VCaP (cell line): Measurements from ENCODE around the gene XKRX.

Experiments
- H3K27ac ChIP-seq: fragments of 450-650 bp; 2 replicates; pipeline ENCODE4 v1.5.1; 2017
- CTCF ChIP-seq: fragments of 450-650 bp; conservative IDR thresholded peaks from 2 replicates; pipeline ENCODE4 v1.5.1; 2017; ENCODE audit warnings: mild to moderate bottlenecking, moderate library complexity

The XKRX gene

DNA sequence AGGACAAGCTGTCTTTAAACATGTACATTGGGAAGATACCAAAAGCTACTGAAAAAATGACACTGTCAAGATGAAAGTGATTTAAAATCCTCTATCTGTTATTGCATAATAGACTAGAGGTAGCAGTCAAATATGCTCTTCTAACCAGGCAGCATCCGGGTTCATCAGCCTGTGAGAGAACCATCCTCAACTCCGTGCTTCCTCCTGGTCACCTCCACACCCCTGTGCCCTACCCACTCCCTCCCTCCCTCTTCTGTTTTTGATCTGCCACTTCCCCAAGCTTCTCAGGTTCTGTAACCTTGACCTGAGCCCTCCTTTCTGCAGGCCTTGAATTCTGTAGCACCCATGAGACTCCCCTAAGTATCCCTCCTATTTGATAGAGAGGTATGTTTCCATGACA is 60.4 kb downstream of the XKRX start:
- no peak for TF ChIP-seq CTCF
- no peak overlapping the region for H3K27ac ChIP-seq

GRCh38 chrX:100864657-100865391 is 63.9 kb downstream of the XKRX start:
- H3K27ac ChIP-seq: no peak overlapping the region; the same call in 1 of the 2 replicates
- TF ChIP-seq CTCF: no peak
